Esophagus (tissue), 2 donors: Measurements from ENCODE around the gene DPM3. TPM values are rescaled to one million over a fixed set of nuclear protein-coding genes. Genes with fewer than 3 reads are reported as not detected.

Experiments used
- H3K27ac ChIP-seq, 2 donors: one replicate each; pipeline ENCODE4 v1.5.1; 2013; ENCODE audit warnings: low read depth in 2 of 2, mild to moderate bottlenecking in 2 of 2, inconsistent platforms in 1 of 2, low read length in 1 of 2, moderate library complexity in 1 of 2
- H3K27me3 ChIP-seq, 2 donors: one replicate each; pipeline ENCODE4 v1.6.1; 2013; ENCODE audit warnings: low read length in 2 of 2, control low read depth in 1 of 2, mild to moderate bottlenecking in 1 of 2; ENCODE audit not compliant: insufficient read depth in 2 of 2, control insufficient read depth in 1 of 2
- H3K36me3 ChIP-seq, 2 donors: one replicate each; pipeline ENCODE4 v1.6.1; 2013; ENCODE audit warnings: low read length in 1 of 2; ENCODE audit not compliant: control insufficient read depth in 2 of 2, insufficient read depth in 2 of 2
- H3K4me1 ChIP-seq, 2 donors: one replicate each; pipeline ENCODE4 v1.6.1; 2013; ENCODE audit warnings: low read length in 1 of 2; ENCODE audit not compliant: control insufficient read depth in 2 of 2, insufficient read depth in 2 of 2
- H3K4me3 ChIP-seq, 2 donors: one replicate each; pipeline ENCODE4 v1.5.1; 2013; ENCODE audit warnings: low read length in 2 of 2, mild to moderate bottlenecking in 2 of 2, low read depth in 1 of 2, moderate library complexity in 1 of 2
- H3K9me3 ChIP-seq, 2 donors: one replicate each; pipeline ENCODE4 v1.6.1; 2013; ENCODE audit warnings: mild to moderate bottlenecking in 2 of 2, low read depth in 1 of 2, low read length in 1 of 2, moderate library complexity in 1 of 2; ENCODE audit not compliant: control insufficient read depth in 2 of 2, insufficient read depth in 1 of 2
- WGBS, 2 donors: extraction: QIAGEN DNeasy Blood & Tissue Kit; methylation state at CpG; one replicate each; pipeline ENCODE4 v1.1.7; 2013; 5-methylcytosine and 5-hydroxymethylcytosine counted together
- polyA plus RNA-seq, 2 donors: library from polyadenylated mRNA; stranded (reverse); fragments of 200-250 nt; gene quantifications; one replicate each; pipeline ENCODE4 v1.2.3, GENCODE V29; 2013
- donor health status: healthy with polysubstance abuse.
- donor health status: Bipolar disorder and iron deficiency.

The DPM3 gene
- polyA plus RNA-seq, 2 donors = 103 to 248 TPM

DNA sequence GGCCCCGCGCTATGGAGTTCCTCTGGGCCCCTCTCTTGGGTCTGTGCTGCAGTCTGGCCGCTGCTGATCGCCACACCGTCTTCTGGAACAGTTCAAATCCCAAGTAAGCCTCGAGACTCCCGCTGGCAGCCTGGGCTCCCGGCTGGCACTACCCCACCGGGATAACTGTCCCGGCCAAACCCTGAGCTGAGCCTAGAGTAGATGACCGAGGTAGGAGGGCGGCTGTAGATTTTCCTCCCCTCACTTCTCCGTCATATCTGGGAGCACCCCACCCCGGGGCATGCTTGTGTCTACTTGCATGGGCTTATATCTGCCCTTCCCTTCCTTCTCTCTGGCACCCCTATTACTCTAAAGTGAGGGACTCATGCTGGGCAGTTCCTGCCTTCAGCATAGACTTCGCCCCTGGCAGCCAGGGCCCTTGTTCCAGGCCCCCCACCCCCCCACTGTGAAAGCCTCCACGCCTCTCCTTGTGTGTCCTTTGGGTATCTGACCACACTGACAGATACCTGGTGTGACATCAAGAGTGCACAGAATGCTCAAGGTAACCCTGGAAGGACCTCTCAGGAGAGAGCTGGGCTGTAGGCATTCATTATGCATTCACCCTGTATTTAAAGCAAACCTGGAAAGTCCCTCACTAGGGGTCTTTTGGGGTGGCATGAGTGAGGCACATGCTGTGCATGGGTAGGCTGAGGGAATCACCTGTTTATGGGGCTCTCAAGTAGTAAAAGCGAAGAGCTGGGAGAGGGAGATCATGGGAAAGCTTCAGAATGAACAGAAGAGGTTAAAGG, 12.2 kb downstream of the DPM3 start:
- H3K36me3 ChIP-seq = peaks cover 6 to 12% of the 10 kb centered on the region in 2 donors
- H3K27me3 ChIP-seq = no peaks in the 10 kb centered on the region
- peaks cover 6 to 21% of the 10 kb centered on the region in 2 donors for H3K4me1 ChIP-seq
- peaks cover 0 to 2% of the 10 kb centered on the region in 2 donors for H3K9me3 ChIP-seq
- WGBS, 2 donors = 2 to 3% methylated on average over 16 to 17 of the region's 17 CpGs
- peak overlapping the region; percentile 96 to 98 for H3K27ac ChIP-seq
- H3K4me3 ChIP-seq = peak overlapping the region; percentile 81 to 96

DNA sequence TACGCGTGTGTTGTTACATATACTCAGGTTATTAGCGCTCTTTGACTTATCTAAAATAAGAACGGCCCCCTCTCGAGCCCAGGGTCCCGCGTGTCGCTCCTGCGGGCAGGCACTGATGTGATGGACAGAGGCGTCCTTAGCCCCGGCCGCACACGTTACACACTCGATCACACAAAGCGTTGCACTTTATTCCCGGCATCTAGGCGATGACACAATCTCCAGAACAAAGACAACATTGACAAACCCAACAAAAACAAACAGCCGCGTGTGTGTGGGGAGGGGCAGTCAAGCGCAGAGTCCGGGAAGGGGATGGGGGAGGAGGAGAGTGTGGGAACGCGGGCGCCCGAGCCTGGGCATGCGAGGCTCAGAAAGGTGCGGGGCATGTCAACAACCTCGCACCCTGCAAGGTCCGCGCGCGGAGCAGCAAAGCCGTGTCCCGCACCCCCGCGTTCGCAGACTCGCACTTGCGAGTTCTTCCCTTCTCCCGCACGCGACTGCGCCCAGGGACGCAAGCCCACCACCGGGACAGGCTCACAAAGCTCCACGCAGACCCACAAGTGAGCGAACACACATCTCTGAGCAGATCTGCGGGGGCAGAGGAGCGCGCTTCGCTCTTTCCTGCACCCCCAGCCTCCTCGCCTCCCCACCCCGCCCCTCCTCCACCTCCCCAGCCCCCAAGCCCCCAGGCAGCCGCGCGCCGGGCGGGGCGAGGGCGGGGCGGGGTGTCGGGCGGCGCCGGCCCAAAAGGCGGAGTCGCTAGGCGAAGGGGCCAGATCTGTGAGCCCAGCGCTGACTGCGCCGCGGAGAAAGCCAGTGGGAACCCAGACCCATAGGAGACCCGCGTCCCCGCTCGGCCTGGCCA, 13.0 kb downstream of the DPM3 start, which contains the start of gene EFNA1:
EFNA1 (plus strand) TSS at position 772 of the 862 bp plus-strand sequence. CDS start 102 bp downstream, outside the sequence.
- 1% methylated on average over 72 to 76 of the region's 76 CpGs for WGBS, 2 donors
- H3K27me3 ChIP-seq = no peaks in the 10 kb centered on the region

DNA sequence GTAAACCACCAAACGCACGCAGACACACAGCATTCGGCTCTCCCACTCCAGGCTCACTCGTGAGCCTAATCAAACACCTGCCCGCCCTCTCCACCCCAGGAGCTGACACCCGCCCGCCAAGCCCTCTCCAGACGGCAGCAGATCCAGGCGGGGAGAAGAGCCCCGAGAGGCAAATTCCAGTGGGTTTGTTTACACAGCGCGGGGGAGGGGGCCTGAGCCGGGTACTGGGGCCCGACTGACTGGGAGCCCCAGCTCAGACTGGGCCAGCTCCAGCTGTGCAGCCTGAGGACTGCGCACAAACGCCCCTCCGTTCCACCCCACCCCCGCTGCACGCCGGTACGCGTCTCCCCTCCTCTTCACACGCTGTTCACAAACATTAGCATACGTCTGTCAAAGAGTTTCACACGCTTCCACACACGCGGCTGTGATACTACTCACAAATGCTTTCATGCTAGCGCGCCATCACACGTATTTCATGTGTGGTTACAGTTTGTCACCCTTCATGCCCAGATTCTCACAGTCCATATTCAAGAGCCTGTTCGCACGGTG, 13.7 kb downstream of the DPM3 start:
- WGBS, 2 donors = 5% methylated on average over 30 to 32 of the region's 32 CpGs

More for the DNA sequence above, 13.0 kb downstream of the DPM3 start, which contains the start of gene EFNA1:
- peaks cover 0 to 2% of the 10 kb centered on the region in 2 donors for H3K9me3 ChIP-seq
- H3K4me3 ChIP-seq = peak within 1 kb of the TSS; percentile 81 to 96
- H3K36me3 ChIP-seq = peaks cover 3 to 12% of the 10 kb centered on the region in 2 donors
- H3K4me1 ChIP-seq = peaks cover 6 to 21% of the 10 kb centered on the region in 2 donors
- H3K27ac ChIP-seq = peak within 1 kb of the TSS; percentile 96 to 98

DNA sequence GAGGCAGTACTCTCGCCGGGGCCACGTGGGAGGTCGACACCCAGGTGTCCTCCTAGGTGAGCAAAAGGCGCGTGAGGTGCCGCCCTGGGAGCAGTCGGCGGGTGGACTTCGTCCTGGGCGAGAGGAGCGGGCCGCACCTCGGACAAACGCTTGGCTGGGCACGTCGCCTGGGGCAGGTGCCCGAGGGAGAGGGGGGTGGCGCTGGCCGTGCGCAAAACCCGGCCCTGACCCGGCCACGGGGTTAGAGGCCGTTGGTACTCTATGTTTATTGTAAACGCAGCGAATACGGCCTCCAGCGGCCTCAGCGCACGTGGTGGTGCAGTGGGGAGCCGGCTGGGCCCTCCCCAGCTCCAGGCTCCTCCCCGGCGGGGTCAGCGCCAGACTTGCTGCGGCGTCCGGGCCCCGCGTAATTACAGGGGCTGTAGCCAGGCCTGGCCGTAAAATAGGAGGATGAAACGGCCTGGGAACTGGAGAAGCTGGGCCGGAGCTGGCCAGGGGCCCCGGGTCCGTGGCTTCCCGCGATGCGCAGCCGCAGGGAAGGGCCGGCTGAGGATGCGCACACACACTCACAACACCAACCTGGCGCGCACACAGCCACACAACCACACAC, 14.3 kb downstream of the DPM3 start:
- no peaks in the 10 kb centered on the region for H3K27me3 ChIP-seq
- H3K4me1 ChIP-seq = peaks cover 6 to 18% of the 10 kb centered on the region in 2 donors
- peak overlapping the region; percentile 60 to 96 for H3K4me3 ChIP-seq

More for the DNA sequence above, 13.7 kb downstream of the DPM3 start:
- peaks cover 0 to 8% of the 10 kb centered on the region in 2 donors for H3K36me3 ChIP-seq
- H3K4me3 ChIP-seq = peak overlapping the region; percentile 60 to 96
- peaks cover 0 to 2% of the 10 kb centered on the region in 2 donors for H3K9me3 ChIP-seq
- no peaks in the 10 kb centered on the region for H3K27me3 ChIP-seq
- peaks cover 6 to 21% of the 10 kb centered on the region in 2 donors for H3K4me1 ChIP-seq
- H3K27ac ChIP-seq = peak overlapping the region; percentile 96 to 98

DNA sequence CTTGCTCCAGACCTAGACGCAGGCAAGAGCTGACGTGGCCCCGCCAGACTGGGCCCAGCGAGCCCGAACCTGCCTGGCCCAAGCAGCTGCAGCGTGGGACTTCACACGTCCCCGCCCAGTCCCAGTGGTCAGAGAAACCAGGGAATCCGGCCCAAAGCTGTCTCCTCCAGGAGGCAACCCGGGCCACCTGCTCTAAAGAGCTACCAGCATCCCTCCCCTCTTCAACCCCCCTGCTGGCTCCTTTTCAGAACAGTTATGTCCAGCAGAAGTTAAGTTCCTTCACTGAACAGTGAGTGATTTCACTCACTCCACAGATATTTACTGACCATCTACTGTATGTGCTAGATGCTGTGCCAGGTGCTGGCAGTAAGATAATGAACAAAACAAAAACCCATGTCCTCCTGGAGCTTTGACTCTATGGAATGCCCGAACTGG, 14.8 kb downstream of the DPM3 start:
- 52 to 60% methylated on average over 11 of the region's 11 CpGs for WGBS, 2 donors
- H3K36me3 ChIP-seq = no peaks in the 10 kb centered on the region
- peaks cover 0 to 2% of the 10 kb centered on the region in 2 donors for H3K9me3 ChIP-seq
- H3K27ac ChIP-seq = peak overlapping the region; percentile 96 to 98
- peaks cover 6 to 18% of the 10 kb centered on the region in 2 donors for H3K4me1 ChIP-seq
- no peak overlapping the region for H3K4me3 ChIP-seq
- no peaks in the 10 kb centered on the region for H3K27me3 ChIP-seq

More for the DNA sequence above, 14.3 kb downstream of the DPM3 start:
- Histone ChIP-seq H3K36me3 (peaks cover 0 to 2% of the 10 kb centered on the region in 2 donors), H3K27ac (peak overlapping the region; percentile 96 to 98), H3K9me3 (peaks cover 0 to 2% of the 10 kb centered on the region in 2 donors)
- 24% methylated on average over 53 of the region's 53 CpGs for WGBS, 2 donors

DNA sequence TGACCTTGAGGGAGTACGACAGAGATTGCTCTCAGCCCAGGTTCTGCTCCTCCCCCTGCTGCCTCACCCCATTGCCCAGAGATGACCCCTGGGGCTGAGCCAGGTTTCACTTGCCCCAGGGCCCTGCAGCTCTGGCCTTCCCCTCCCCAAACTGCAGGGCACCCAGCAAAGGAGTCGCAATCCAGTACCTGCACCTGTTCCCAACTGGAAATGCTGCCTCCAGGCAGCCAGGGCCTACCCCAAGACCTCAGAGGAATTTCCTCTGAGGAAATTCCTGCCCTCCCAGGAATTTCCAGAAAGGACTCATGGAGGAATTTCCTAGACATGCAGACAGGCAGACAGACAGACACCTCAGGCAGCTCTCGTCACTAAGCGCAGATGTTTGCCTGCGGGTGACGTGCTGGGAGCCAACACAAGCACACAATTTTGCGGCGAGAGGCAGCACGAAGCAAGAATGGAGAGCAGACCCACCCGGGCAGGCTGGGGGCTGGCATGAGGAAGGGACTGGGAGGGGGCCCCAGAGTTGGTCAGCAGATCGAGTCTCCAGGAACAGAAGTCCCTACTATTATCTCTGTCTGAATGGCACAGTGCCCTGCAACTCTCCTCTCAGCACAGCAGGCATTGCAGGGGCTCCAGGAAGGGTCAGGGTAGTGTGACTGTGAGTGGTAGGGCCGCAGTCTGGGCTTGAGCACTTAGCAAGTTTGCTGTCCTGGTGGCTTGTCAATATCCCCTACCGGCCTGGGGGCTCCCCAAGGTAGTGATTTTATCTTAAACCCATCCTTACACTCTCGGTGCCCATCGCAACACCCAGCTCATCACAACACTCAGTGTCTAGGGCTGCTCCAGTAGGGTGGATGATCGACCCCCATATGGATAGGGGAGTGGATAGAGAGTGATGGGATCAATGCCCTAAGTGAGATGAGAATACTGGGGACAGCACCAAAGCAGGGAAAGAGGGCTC, 15.5 kb downstream of the DPM3 start:
- peak overlapping the region; percentile 96 to 98 for H3K27ac ChIP-seq
- WGBS, 2 donors = 57 to 70% methylated on average over 16 of the region's 16 CpGs
- no peaks in the 10 kb centered on the region for H3K36me3 ChIP-seq
- H3K9me3 ChIP-seq = peaks cover 0 to 2% of the 10 kb centered on the region in 2 donors
- no peaks in the 10 kb centered on the region for H3K27me3 ChIP-seq
- peaks cover 6 to 18% of the 10 kb centered on the region in 2 donors for H3K4me1 ChIP-seq
- H3K4me3 ChIP-seq = no peak overlapping the region

DNA sequence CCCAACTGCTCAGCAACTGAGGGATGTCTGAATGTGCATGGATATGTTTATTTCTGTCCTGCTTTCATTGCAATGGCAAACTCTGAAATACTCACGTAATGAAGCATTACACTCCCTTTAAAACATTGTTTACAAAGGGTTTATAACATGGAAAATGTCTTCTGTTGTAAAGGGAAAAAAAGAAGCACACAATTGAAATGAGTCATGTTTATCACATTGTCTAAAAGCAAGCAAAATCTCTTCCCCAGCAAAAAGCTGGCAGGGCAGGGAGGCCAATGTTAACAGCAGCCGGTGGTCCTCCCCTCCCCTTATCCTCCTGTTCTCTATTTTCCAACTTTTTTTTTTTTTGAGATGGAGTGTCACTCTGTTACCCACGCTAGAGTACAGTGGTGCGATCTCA, 16.5 kb downstream of the DPM3 start:
- Histone ChIP-seq H3K36me3 (no peaks in the 10 kb centered on the region), H3K9me3 (peaks cover 0 to 2% of the 10 kb centered on the region in 2 donors), H3K27ac (peak overlapping the region; percentile 41 to 67), H3K27me3 (no peaks in the 10 kb centered on the region), H3K4me3 (no peak overlapping the region), H3K4me1 (peaks cover 6 to 18% of the 10 kb centered on the region in 2 donors)
- 36 to 62% methylated on average over 4 of the region's 4 CpGs for WGBS, 2 donors

DNA sequence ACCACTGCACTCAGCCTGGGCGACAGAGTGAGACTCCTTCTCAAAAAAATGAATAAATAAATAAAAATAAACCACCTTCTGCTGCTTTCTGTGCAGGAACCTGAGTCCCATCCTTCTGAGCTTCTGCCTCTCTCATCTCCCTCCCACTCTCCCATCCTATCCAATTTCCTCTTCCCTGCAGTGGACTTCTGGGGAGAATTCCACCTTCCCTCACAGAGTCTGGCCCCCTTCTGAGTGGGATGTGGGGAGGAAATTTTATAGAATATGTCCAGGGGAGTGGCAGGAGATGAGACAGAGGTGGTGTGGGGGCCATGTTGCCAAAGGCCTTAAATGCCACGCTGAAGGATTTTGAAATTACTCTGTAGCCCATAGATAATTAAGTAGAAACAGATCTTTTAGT, 18.0 kb downstream of the DPM3 start:
- no peak overlapping the region for H3K27ac ChIP-seq
- H3K36me3 ChIP-seq = no peaks in the 10 kb centered on the region
- WGBS, 2 donors = 82 to 89% methylated on average over 2 of the region's 2 CpGs
- no peaks in the 10 kb centered on the region for H3K27me3 ChIP-seq
- H3K4me1 ChIP-seq = peaks cover 4 to 18% of the 10 kb centered on the region in 2 donors
- peaks cover 0 to 2% of the 10 kb centered on the region in 2 donors for H3K9me3 ChIP-seq
- no peak overlapping the region for H3K4me3 ChIP-seq
